ENCODE results near the gene TOR1AIP2.

Gene TOR1AIP2

GRCh38 chr1:179826626-179827280, 50.9 kb downstream of the TOR1AIP2 start:
- DNase-seq (ENCODE audit: insufficient read length, low spot score) (no peak), FAIRE-seq (no peak)

GRCh38 chr1:179825798-179826460, 51.7 kb downstream of the TOR1AIP2 start:
- DNase-seq (ENCODE audit: insufficient read length, low spot score), result no peak
- FAIRE-seq, result no peak

- FAIRE-seq (no peak), DNase-seq (ENCODE audit: insufficient read length, low spot score) (no peak)
These were observed 52.4 kb downstream of the TOR1AIP2 start for GRCh38 chr1:179825206-179825605.

- FAIRE-seq (no peak), DNase-seq (ENCODE audit: insufficient read length, low spot score) (no peak)
These were observed 53.3 kb downstream of the TOR1AIP2 start for GRCh38 chr1:179824265-179824664.

GRCh38 chr1:179823693-179824092, 53.9 kb downstream of the TOR1AIP2 start:
- DNase-seq (ENCODE audit: insufficient read length, low spot score), result no peak
- no peak for FAIRE-seq

- FAIRE-seq (no peak), DNase-seq (ENCODE audit: insufficient read length, low spot score) (no peak)
These were observed 55.5 kb downstream of the TOR1AIP2 start for GRCh38 chr1:179822065-179822464.

GRCh38 chr1:179821524-179821923, 56.1 kb downstream of the TOR1AIP2 start:
- FAIRE-seq, result no peak
- no peak for DNase-seq (ENCODE audit: insufficient read length, low spot score)

- no peak for FAIRE-seq
- no peak for DNase-seq (ENCODE audit: insufficient read length, low spot score)
These were observed 57.2 kb downstream of the TOR1AIP2 start for GRCh38 chr1:179820226-179820970.

- DNase-seq (ENCODE audit: insufficient read length, low spot score) (no peak), FAIRE-seq (no peak)
These were observed 58.8 kb downstream of the TOR1AIP2 start for GRCh38 chr1:179818743-179819173.

GRCh38 chr1:179818260-179818659, 59.3 kb downstream of the TOR1AIP2 start:
- no peak for FAIRE-seq
- DNase-seq (ENCODE audit: insufficient read length, low spot score), result no peak

GRCh38 chr1:179817789-179818188, 59.8 kb downstream of the TOR1AIP2 start:
- DNase-seq (ENCODE audit: insufficient read length, low spot score), result no peak
- FAIRE-seq, result no peak

GRCh38 chr1:179817056-179817455, 60.5 kb downstream of the TOR1AIP2 start:
- DNase-seq (ENCODE audit: insufficient read length, low spot score), result no peak
- FAIRE-seq, result no peak

- FAIRE-seq, result no peak
- DNase-seq (ENCODE audit: insufficient read length, low spot score), result no peak
These were observed 61.2 kb downstream of the TOR1AIP2 start for GRCh38 chr1:179816196-179816960.

GRCh38 chr1:179815641-179816040, 62.0 kb downstream of the TOR1AIP2 start:
- FAIRE-seq (no peak), DNase-seq (ENCODE audit: insufficient read length, low spot score) (no peak)

- FAIRE-seq (no peak), DNase-seq (ENCODE audit: insufficient read length, low spot score) (no peak)
These were observed 63.1 kb downstream of the TOR1AIP2 start for GRCh38 chr1:179814546-179814838.

- no peak for FAIRE-seq
These were observed 63.7 kb downstream of the TOR1AIP2 start for GRCh38 chr1:179813626-179814545.

GRCh38 chr1:179812501-179813292, 64.9 kb downstream of the TOR1AIP2 start:
- DNase-seq (ENCODE audit: insufficient read length, low spot score) (no peak), FAIRE-seq (no peak)

More at GRCh38 chr1:179813626-179814545, 63.7 kb downstream of the TOR1AIP2 start:
- no peak for DNase-seq (ENCODE audit: insufficient read length, low spot score)

GRCh38 chr1:179810367-179810715, 67.3 kb downstream of the TOR1AIP2 start:
- no peak for FAIRE-seq
- no peak for DNase-seq (ENCODE audit: insufficient read length, low spot score)
